NCI-H187 treated with DMSO at 0.1 percent for 48 hours (cell line): ENCODE results near the gene PHOSPHO2.

ENCODE experiments used
- DNase-seq: peaks from one replicate; lab custom pipeline; 2025; lab: John Stamatoyannopoulos, UW

Gene PHOSPHO2

GRCh38 chr2:169694113-169694893, at the start of gene PHOSPHO2, which contains the start of gene CFAP210:
TSS of gene PHOSPHO2 (plus strand) at chr2:169694469. CDS start at chr2:169700972, 6,503 bp downstream.
TSS of gene CFAP210 (minus strand) at chr2:169694405. CDS start at chr2:169694327, 78 bp downstream.
- DNase-seq, result peak; percentile 64

- no peak for DNase-seq
These were observed 46.8 kb upstream of the PHOSPHO2 start for GRCh38 chr2:169647496-169647895.

GRCh38 chr2:169649278-169649677, 45.0 kb upstream of the PHOSPHO2 start:
- DNase-seq, result no peak

- no peak for DNase-seq
These were observed 40.6 kb upstream of the PHOSPHO2 start for GRCh38 chr2:169653636-169654035.

GRCh38 chr2:169656164-169656563, 38.1 kb upstream of the PHOSPHO2 start:
- no peak for DNase-seq

GRCh38 chr2:169658877-169659276, 35.4 kb upstream of the PHOSPHO2 start:
- no peak for DNase-seq

- DNase-seq, result no peak
These were observed 34.9 kb upstream of the PHOSPHO2 start for GRCh38 chr2:169659320-169659719.

GRCh38 chr2:169661265-169661664, 33.0 kb upstream of the PHOSPHO2 start:
- DNase-seq, result peak; percentile 31

GRCh38 chr2:169662744-169663143, 31.5 kb upstream of the PHOSPHO2 start:
- DNase-seq, result no peak

GRCh38 chr2:169663247-169663646, 31.0 kb upstream of the PHOSPHO2 start:
- no peak for DNase-seq

- DNase-seq, result no peak
These were observed 29.7 kb upstream of the PHOSPHO2 start for GRCh38 chr2:169664600-169664977.

- DNase-seq, result no peak
These were observed 29.0 kb upstream of the PHOSPHO2 start for GRCh38 chr2:169664978-169665930.

- no peak for DNase-seq
These were observed 26.7 kb upstream of the PHOSPHO2 start for GRCh38 chr2:169667583-169667982.

- DNase-seq, result no peak
These were observed 24.0 kb upstream of the PHOSPHO2 start for GRCh38 chr2:169670215-169670651.

- DNase-seq, result no peak
These were observed 23.3 kb upstream of the PHOSPHO2 start for GRCh38 chr2:169670937-169671336.

- DNase-seq, result no peak
These were observed 21.9 kb upstream of the PHOSPHO2 start for GRCh38 chr2:169672406-169672805.

GRCh38 chr2:169673106-169673505, 21.2 kb upstream of the PHOSPHO2 start:
- no peak for DNase-seq

GRCh38 chr2:169673921-169674320, 20.3 kb upstream of the PHOSPHO2 start:
- no peak for DNase-seq

- DNase-seq, result no peak
These were observed 17.9 kb upstream of the PHOSPHO2 start for GRCh38 chr2:169676357-169676756.

- no peak for DNase-seq
These were observed 17.4 kb upstream of the PHOSPHO2 start for GRCh38 chr2:169676850-169677249.

GRCh38 chr2:169683054-169683424, 11.2 kb upstream of the PHOSPHO2 start:
- no peak for DNase-seq

GRCh38 chr2:169683425-169684134, 10.7 kb upstream of the PHOSPHO2 start:
- no peak for DNase-seq
